Progenitor cell of endocrine pancreas (in vitro differentiated cells): ENCODE measurements around the gene COPB1. TPM values are rescaled to one million over a fixed set of nuclear protein-coding genes. Genes with fewer than 3 reads are reported as not detected.
A peak's percentile ranks its signal among the peaks of the same experiment; 100 is the strongest.

Experiments
- DNase-seq: peaks from one replicate; pipeline ENCODE4 v3.0.0; 2021; ENCODE audit warnings: low spot score; ENCODE audit not compliant: unreplicated experiment
- H3K27ac Mint-ChIP-seq: 2 replicates; pipeline ENCODE4 v1.8.0; 2021; ENCODE audit warnings: mild to moderate bottlenecking, moderate library complexity, mixed read lengths
- H3K27me3 Mint-ChIP-seq: 2 replicates; pipeline ENCODE4 v1.8.0; 2021; ENCODE audit warnings: mixed read lengths
- H3K36me3 Mint-ChIP-seq: 2 replicates; pipeline ENCODE4 v1.8.0; 2022; ENCODE audit warnings: mixed read lengths; ENCODE audit not compliant: insufficient read depth
- H3K4me1 Mint-ChIP-seq: 2 replicates; pipeline ENCODE4 v1.8.0; 2021; ENCODE audit warnings: low read depth, mixed read lengths
- H3K4me3 Mint-ChIP-seq: 2 replicates; pipeline ENCODE4 v1.8.0; 2021; ENCODE audit warnings: low read depth, mild to moderate bottlenecking, moderate library complexity, mixed read lengths
- H3K9me3 Mint-ChIP-seq: 2 replicates; pipeline ENCODE4 v1.8.0; 2021; ENCODE audit warnings: low read depth, mixed read lengths
- CTCF ChIP-seq: fragments of 200-600 bp; sonication (generic); IDR thresholded peaks from one replicate; pipeline ENCODE4 v1.5.0; 2021; ENCODE audit warnings: antibody characterized with exemption, mild to moderate bottlenecking; ENCODE audit not compliant: unreplicated experiment
- total RNA-seq: library from RNA; stranded (reverse); gene quantifications from 2 replicates; pipeline ENCODE4 v1.2.1, GENCODE V29; 2021

The COPB1 gene
- total RNA-seq, 1 donor from 2014 or later, result 99.9 TPM

- H3K27ac Mint-ChIP-seq, result no peak overlapping the region
- peaks cover 5% of the 10 kb centered on the region for H3K27me3 Mint-ChIP-seq
These were observed 77.4 kb downstream of the COPB1 start for GRCh38 chr11:14422052-14422813.

GRCh38 chr11:14420223-14420622 lies 79.4 kb downstream of the COPB1 start:
- Mint-ChIP-seq H3K4me1 (no peaks in the 10 kb centered on the region), H3K27me3 (peaks cover 5% of the 10 kb centered on the region), H3K36me3 (no peaks in the 10 kb centered on the region), H3K27ac (no peak overlapping the region), H3K4me3 (no peak overlapping the region), H3K9me3 (no peaks in the 10 kb centered on the region)
- no peak for DNase-seq
- TF ChIP-seq CTCF, result no peak

More at GRCh38 chr11:14422052-14422813, 77.4 kb downstream of the COPB1 start:
- Mint-ChIP-seq H3K36me3 (no peaks in the 10 kb centered on the region), H3K4me3 (no peak overlapping the region), H3K4me1 (no peaks in the 10 kb centered on the region), H3K9me3 (no peaks in the 10 kb centered on the region)
- peak; percentile 12 for DNase-seq
- no peak for TF ChIP-seq CTCF

GRCh38 chr11:14418801-14419417 lies 80.7 kb downstream of the COPB1 start:
- Mint-ChIP-seq H3K4me1 (no peaks in the 10 kb centered on the region), H3K36me3 (no peaks in the 10 kb centered on the region), H3K4me3 (no peak overlapping the region), H3K27ac (no peak overlapping the region), H3K27me3 (peaks cover 5% of the 10 kb centered on the region), H3K9me3 (no peaks in the 10 kb centered on the region)
- peak; percentile 20 for TF ChIP-seq CTCF
- DNase-seq, result no peak

GRCh38 chr11:14417617-14418374 lies 81.8 kb downstream of the COPB1 start:
- TF ChIP-seq CTCF, result no peak
- Mint-ChIP-seq H3K4me3 (no peak overlapping the region), H3K27me3 (peaks cover 5% of the 10 kb centered on the region), H3K9me3 (no peaks in the 10 kb centered on the region), H3K27ac (no peak overlapping the region), H3K36me3 (no peaks in the 10 kb centered on the region), H3K4me1 (no peaks in the 10 kb centered on the region)
- no peak for DNase-seq

- H3K4me1 Mint-ChIP-seq, result no peaks in the 10 kb centered on the region
- peaks cover 5% of the 10 kb centered on the region for H3K27me3 Mint-ChIP-seq
- H3K27ac Mint-ChIP-seq, result no peak overlapping the region
- TF ChIP-seq CTCF, result no peak
- no peaks in the 10 kb centered on the region for H3K9me3 Mint-ChIP-seq
- H3K36me3 Mint-ChIP-seq, result no peaks in the 10 kb centered on the region
- H3K4me3 Mint-ChIP-seq, result no peak overlapping the region
- DNase-seq, result no peak
These were observed 82.4 kb downstream of the COPB1 start for GRCh38 chr11:14417186-14417585.
